Activated naive CD4-positive, alpha-beta T cell treated with Interleukin-2 at 50 U/mL for 16 hours (primary cell): ENCODE data around the gene C16orf92.

Experiments used
- DNase-seq: peaks from one replicate; pipeline ENCODE4 v3.0.0-alpha.2; 2020

The C16orf92 gene

DNA sequence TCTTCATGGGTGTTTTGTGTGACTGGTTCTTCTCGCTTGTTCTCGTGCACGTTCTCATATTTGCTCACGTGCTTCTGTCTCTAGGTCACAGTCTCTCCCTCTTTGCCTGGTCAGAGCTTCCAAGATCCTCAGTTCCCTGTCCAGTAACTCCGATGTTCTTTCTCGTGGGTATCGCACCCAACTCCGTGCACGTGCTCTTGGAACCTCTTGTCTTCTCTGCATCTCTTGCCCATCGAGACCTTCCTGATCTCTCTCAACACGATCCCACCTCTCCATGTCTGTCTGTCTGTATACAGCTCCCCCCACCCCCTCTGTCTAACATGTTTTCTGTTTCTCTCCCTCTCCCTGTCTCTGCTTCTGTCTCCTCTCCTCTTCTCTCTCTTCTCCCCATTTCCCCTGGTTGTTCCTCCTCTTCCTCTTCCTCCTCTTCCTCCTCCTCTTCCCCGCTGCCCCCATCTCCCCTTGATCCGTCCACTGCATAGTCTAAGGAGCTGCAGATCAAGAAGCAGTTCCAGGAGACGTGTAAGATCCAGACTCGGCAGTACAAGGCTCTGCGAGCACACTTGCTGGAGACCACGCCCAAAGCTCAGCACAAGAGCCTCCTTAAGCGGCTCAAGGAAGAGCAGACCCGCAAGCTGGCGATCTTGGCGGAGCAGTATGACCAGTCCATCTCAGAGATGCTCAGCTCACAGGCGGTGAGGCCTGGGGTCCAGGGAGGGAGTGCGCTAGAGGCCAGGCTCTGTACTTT is 33.7 kb upstream of the C16orf92 start:
- no peak for DNase-seq

DNA sequence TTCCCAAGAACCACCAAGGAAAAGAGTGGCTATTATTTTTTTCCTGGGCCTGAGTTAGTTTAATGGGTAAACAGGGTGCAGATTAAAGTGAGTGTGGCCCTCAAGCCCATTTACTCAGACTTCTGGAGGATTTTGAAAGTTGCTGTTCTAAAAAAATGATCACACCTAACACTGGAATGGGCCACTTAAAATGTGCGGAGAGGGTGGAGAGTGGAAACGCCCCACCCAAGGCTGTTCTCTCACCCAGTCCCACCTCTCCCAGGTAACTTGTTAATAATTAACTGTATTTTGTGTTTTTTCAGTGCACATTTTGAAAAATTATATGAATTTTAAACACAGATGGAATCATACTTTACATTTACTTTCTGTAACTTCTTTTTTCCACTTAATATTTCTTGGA is 33.0 kb upstream of the C16orf92 start:
- no peak for DNase-seq

DNA sequence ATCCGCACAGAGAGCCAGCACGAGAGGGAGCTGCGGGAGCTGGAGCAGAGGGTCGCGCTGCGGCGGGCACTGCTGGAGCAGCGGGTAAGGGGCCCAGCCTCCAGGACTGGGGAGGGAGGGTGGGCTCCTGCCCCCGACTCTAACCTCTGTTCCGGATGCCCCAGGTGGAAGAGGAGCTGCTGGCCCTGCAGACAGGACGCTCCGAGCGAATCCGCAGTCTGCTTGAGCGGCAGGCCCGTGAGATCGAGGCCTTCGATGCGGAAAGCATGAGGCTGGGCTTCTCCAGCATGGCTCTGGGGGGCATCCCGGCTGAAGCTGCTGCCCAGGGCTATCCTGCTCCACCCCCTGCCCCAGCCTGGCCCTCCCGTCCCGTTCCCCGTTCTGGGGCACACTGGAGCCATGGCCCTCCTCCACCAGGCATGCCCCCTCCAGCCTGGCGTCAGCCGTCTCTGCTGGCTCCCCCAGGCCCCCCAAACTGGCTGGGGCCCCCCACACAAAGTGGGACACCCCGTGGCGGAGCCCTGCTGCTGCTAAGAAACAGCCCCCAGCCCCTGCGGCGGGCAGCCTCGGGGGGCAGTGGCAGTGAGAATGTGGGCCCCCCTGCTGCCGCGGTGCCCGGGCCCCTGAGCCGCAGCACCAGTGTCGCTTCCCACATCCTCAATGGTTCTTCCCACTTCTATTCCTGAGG is 32.0 kb upstream of the C16orf92 start:
- no peak for DNase-seq

DNA sequence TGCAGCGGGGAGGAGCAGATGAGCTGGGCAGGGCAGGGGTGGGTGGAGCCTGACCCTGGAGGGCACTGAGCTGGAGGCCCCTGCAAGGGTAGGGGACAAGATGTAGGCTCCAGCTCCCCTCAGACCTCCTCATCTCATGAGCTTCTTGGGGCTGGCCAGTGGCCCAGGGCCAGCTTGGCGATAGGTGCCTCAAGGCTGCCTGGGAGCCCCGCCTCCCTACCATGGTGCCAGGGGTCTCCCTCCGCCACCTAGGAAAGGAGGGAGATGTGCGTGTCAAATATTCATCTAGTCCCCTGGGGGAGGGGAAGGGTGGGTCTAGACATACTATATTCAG is 31.5 kb upstream of the C16orf92 start:
- no peak for DNase-seq

DNA sequence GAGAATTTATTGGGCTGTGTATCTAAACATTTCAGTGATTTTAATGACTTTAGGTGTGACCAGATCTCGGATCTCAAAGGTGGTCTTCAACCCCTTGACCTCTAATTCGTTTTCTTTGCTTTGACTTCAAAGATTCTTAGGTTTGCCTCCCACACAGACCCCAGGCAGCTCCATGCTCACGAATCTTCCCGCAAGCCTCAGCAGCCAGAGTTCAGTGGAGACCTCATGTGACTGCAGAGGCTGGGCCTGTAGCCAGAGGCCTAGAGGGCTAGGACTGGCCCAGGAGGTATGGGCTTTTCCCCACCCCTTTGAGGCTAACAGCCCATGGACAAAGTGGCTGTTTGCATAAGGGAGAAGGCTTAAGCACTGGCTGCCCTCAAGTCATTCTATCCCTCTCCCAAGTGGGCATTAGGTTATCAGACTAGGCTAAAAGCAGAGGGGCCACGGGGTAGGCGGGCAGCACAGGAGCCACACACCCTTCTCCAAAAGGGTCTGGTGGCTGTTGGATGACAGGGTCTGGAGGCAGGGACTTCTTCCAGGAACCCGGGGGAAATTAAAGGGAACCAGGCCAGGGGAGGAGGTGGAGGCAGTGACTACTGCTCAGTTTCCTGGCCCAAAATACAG is 30.5 kb upstream of the C16orf92 start:
- DNase-seq, result no peak

DNA sequence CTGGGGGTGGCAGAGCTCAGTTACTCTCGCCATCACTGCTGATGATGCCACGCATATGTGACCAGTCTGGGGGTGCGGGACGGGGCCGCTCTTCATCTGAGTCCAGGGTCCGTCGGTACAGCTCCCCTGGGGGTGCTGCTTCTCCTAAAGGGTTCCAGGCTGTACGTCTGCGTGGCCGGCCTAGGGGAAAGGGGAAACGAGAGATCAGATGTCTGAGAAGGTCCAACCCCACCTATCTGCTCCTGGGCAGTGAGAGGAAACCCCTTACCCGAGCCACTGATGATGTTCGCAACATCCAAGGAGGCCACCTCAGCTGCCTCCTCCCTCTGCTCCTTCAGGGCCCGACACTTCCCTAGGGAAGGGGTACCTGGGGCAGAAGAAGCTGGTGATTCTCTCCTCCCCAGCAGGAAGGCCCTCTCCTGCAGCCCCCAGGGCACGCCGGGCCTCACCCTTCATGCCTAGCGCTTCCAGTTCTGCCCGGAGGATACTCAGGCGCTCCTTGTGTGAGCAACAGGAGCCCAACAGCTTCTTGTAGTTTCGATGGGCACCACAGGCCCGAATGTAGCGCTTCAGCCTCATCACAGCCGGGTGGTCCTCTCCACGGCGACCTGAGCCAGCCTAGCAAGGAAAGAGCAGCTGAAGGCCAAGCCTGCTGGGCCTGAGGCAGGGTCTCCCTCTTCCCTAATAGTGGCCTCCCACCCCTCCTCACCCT is 29.7 kb upstream of the C16orf92 start:
- no peak for DNase-seq

DNA sequence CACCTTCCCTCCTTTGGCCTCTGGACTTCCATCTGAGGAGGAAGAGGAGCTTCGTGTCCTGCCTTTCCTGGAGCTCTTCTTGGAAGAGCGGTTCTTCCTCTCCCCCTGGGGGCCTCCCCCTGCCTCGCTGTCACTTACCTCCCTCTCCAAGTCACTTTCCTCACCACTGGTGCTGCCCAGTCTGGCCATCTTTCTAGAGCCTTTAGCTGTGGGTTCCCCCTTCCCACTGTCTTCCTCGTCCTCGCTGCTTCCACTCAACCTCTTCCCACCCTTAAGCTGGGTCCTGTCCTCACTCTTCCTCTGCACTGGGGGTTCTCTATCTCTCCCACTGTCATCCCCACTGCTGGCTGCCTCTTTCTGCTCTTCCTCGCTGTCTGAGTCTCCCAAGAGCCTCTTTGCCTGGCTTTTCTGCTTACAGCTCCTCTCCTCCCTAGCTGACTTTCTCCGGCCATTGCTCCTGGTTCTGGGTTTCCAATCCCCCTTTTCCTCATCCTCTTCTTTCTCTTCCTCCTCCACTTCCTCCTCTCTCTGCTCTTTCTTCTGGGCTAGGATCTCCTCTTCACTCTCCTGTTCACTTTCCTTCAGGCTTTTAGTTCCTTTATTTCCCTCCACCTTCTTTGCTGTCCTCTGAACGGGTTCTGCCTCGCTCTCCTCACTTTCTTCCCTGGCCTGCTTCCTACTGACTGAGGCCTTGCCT is 28.9 kb upstream of the C16orf92 start:
- no peak for DNase-seq

DNA sequence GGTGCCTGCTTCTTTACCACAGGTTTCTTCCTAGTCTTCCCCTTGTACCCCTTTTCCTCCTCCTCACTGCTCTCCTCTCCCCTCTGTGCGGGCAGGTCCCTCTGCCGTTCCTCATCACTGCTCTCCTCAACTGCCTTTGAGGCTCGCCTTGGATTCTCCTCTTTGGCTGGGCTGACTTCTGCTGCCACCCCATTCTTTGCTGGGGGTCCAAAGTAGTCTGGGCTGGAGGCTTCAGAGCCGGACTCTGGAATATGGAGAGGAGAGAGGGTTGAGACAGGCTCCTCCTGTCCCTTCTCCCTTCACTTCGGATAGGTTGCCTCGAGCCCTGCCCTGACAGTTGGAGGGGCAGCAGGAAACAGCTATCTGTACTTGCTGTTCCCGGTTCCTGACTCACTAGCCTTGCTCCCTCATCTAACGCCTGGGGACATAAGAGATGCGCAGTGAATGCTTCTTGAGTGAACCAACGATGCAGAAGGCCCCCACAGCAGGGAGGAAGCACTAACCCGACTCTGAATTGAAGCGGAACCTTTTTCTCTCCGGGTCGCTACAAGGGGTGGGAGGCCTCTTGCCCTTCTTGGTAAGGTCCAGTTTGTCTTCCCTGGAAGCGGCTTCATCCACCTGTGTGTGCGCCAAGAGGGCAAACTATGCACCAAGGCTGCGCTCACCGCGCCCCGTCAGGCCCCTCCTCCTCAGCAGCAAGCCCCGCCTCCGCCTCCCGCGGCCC is 28.2 kb upstream of the C16orf92 start:
- DNase-seq, result peak; percentile 75

DNA sequence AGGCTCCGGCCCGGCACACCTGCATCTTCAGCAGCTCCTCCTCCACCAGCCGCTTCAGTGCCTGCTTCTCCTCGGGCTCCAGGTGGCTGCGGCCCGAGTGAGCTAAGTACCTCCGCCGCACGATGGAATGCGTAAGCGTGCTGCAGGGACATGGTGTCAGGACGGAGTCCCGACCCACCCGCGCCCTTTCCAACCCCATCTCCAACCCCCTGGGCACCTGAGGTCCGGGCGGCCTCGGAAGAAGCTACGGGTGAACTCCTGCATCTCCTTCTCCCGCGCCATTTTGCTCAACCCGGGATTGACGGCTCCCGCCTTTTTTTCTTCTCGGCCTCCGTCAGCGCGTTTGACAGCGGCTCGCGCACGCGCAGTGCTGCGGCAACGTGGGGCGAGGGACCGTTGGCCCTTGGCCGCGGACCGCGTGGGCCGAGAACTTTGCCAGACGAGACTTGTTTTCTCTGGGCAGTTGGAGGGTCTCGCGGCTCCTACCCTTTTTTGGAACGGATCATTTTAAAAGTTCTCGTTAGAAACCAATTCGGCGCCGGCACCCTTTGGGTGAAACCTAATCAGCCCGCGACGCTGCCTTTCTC is 27.6 kb upstream of the C16orf92 start, which contains the start of gene HIRIP3:
HIRIP3 (minus strand) TSS at position 294 of the 587 bp plus-strand sequence; CDS start at position 282, 12 bp downstream.
- DNase-seq, result peak; percentile 87

DNA sequence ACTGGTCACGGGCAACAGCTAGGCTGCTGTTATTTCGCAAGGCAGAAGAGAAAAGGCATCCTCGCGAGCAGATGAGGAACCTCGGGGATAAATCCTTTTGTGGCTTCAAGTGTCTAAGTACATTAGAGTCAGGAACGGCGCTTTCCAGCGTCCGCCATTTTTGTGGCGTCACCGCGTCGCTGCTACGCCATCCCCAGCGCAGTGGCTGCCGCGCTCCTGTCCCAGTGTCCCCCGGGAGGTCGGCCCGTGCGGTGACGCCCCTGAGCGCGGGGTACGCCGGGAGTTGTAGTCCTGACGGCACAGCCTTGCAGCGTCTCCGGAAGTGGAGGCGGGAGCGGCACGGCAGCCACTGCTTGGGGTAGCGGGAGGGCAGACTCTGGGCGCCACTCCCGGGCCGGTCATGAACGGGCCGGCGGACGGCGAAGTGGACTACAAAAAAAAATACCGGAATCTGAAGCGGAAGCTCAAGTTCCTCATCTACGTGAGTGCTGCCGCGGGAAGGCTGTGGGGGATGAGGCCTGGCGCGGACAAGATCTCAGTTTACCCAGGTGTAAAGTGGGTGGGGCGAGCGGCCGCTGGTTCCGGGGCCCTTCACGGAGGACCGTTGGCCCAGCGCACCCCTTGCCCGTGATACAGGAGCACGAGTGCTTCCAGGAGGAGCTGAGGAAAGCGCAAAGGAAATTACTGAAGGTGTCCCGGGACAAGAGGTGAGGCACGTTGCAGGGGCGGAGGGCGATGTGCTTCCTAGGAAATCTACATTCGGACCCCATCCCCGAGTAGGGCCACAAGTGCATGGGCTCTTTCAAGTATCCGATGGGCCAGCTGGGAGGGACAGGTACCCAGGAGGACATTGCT is 26.9 kb upstream of the C16orf92 start, which contains the start of gene INO80E:
INO80E (plus strand) TSS at position 331 of the 855 bp plus-strand sequence; CDS start at position 401, 70 bp downstream.
- DNase-seq, result peak; percentile 100

DNA sequence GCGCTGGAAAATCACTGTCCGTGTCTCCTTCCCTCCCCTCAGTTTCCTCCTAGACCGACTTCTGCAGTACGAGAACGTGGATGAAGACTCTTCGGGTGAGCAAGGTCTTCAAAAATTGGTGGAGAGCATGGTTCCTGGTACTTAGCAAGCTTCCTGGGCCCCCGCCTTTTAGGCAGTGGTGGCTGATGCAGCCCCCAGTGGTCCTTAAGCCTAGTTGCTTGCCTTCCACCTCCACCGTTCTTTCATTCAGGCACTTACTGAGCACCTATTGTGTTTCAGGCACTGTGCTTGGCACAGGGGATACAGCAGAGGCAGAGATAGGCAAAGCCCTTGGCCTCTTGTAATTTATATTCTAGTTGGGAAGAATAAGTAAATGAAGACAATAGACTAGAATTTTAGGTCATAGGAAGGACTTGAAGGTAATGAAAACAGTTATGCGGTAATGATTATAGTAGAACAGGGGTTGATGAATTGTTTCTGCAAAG is 26.2 kb upstream of the C16orf92 start:
- no peak for DNase-seq

DNA sequence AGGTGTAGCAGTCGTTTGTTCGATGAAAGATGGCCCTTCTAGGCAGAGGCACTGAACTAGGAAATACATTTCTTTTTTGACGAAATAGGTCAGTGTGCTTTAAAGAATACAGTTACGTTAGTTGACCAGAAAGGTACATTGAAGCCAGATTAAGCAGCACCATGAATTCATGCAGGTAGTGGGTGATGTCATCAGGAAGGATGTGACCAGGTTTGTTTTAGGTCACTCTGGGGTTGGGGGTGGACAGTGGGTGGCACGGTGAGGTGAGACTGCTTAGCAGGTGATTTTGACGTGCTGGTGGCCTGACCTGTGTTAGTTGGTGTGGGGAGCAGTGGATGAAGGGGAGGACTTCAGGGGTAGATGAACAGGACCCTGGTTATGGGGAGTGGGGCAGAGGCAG is 23.4 kb upstream of the C16orf92 start:
- DNase-seq, result no peak

DNA sequence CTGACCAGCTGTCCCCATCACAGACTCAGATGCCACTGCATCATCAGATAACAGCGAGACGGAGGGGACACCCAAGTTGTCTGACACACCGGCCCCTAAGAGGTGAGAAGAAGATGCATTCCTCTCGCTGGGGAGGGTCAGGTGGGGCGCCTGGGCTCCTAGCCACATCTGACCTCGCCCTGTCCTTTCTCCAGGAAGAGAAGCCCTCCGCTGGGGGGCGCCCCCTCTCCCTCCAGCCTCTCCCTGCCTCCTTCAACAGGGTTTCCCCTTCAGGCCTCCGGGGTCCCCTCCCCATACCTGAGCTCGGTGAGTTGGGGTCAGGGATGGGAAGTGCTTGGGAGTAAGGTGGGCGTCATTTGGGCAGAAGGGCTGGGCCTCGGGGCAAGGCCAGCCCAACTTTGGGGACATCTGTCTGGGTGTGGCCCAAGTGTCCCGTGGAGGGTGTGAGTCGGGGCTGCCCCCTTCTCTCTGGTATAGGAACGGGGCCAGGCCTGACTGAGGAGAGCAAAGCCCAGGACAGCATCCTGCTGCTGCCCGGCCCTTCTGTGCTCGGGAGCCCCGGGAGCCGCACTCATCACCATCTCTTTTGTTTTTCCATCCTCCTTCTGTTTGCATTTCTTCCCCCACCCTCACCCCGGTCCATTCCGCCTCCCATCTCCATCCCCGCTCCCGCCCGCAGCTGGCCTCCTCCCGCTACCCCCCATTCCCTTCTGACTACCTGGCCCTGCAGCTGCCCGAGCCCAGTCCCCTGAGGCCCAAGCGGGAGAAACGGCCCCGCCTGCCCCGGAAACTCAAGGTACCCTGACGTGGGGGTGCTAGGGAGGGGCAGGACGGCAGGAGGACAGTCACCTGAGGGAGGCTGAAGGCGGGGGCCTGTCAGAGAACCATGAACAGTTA is 22.0 kb upstream of the C16orf92 start:
- no peak for DNase-seq

DNA sequence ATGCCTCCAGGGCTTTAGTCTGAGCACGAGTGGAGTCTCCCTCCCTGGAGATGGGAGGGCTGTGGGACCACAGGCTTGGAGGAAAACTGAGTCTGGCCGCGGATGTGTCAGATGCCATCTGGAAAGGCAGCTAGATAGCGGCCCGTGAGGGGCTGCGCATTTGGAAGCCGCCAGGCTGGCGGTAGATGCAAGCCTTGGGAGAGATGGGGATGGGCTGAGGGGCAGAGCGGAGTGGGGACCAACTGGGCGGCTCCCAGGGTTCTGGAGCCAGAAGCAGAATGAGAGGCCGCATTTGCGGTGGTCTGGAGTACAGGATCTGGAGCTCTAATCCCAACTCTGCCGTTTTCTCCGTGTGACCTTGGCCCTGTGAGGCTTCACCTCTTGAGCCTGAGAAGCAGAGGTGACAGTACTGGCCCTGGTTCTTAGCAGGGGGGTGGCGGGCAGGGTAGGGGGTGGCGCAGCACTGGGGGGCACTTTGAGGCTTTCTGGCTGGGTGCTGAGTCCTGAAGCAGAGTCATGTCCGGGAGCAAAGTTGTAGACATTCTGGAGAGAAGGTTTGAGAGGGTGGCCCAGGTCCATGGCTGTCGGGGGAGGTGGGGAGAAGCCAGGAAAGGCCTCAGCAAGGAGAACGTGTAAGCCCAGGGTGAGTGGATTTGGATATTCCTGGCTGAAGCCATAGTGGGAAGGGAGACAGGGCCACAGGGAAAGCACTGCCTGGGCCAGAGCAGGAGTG is 20.2 kb upstream of the C16orf92 start:
- no peak for DNase-seq

DNA sequence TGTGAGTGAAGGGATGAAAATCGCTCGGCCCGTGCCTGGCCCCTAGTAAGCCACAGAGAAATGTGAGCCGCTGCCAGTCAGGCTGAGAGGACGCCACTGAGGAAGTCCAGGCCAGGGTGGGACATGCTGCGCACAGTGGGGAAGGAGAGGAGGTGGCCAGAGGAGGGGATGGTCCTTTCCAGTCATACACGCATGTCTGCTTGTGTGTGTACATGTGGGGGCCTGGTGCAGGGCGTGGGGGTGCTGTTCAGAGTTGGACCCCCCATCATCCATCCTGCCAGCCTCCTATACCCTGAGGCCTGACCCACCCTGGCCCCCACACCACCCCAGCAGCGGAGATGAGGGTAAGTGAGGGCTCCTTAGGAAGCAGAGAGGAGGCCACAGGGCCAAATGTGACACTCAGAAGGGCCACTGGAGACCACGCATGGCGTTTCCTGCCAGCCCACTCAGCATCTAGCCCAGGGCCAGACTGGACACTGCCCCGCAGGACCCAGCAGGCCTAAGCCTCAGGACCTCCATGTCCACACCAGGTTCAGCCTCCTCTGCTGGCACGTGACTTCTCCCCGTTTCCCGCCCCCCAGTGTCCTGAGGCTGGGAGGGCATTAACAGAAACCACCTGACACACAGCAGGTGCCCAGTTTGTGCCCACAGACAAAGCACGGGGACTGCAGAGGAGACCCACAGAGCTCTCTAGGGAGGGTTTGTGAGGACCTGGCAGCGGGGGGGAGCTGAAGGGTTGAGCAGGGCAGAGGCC is 19.2 kb upstream of the C16orf92 start:
- no peak for DNase-seq

DNA sequence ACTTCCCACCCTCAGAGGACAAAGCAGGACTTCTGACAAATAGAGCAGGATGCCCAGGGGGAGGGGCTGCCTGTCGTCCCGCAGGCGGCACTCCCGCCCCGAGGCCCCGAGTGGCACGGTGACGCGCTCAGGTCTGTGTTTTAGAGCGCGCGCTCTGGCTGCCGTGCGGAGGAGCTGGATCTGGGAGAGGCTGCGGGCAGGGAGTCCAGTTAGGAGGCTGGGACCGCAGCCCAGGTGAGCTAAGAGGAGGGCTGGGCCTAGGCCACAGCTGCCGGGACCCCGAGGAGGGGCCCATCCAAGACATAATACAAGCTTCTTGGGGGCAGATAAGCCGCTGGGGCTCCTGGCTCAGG is 18.6 kb upstream of the C16orf92 start:
- no peak for DNase-seq

DNA sequence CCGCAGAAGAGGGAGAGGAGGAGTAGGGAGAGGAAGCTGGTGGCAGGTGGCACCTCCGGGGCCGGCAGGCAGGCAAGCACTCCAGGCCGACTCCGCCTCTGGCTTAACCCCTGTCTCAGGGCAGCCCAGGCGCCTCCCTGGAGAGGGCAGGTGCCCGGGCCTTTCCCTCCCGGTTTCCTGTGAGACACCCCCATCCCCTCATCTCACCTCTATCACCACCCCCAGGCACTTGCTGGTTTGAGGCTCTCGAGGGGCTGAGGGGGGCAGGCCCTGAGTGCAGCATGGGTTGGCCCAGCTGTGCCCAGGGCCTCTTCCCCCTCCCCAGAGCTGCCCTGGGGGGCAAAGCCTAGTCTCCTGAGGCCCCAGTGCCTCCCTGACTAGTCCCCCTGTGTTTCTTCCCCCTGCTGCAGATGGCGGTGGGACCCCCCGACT is 18.2 kb upstream of the C16orf92 start:
- DNase-seq, result no peak
